ENCODE data around the gene SEZ6. TPM values are rescaled to one million over a fixed set of nuclear protein-coding genes. Genes with fewer than 3 reads are reported as not detected.

Gene SEZ6
- total RNA-seq, 1 experiment from 2014 or later = not detected

- Histone ChIP-seq H3K9me2 (replicated peaks; ENCODE audit: low read length) (no peaks in the 10 kb centered on the region), H3K27me3 (ENCODE audit: low read length) (no peaks in the 10 kb centered on the region), H3K79me2 (ENCODE audit: low read length) (no peaks in the 10 kb centered on the region), H3K27ac (ENCODE audit: low read length) (no peak overlapping the region), H3K4me1 (ENCODE audit: insufficient read depth, low read length) (no peaks in the 10 kb centered on the region), H3K4me3 (ENCODE audit: low read length) (no peak overlapping the region), H2AFZ (ENCODE audit: low read length) (no peak overlapping the region), H3K9ac (ENCODE audit: low read length) (no peak overlapping the region), H3F3A (ENCODE audit: low read length, unreplicated experiment) (no peaks in the 10 kb centered on the region), H3K4me2 (ENCODE audit: low read length) (no peak overlapping the region), H3K9me3 (ENCODE audit: low read length) (no peaks in the 10 kb centered on the region), H3K36me3 (ENCODE audit: low read depth, low read length) (no peaks in the 10 kb centered on the region), H4K20me1 (ENCODE audit: low read length) (no peaks in the 10 kb centered on the region)
- ChIA-PET POLR2A (ENCODE audit: unreplicated experiment) (no interaction called here), CTCF (no interaction called here)
- DNase-seq (no peak), ATAC-seq (no peak)
- no TSS peak for BruUV-seq (replicated peaks)
- TF ChIP-seq EZH2phosphoT487 (IDR thresholded peaks at IDR 0.05; ENCODE audit: borderline replicate concordance, low read length) (no peak), EZH2 (IDR thresholded peaks at IDR 0.05; ENCODE audit: low read length, unreplicated experiment) (no peak), CTCF (conservative IDR thresholded peaks at IDR 0.05; ENCODE audit: low read depth, low read length) (no peak)
- intact Hi-C loops (cut with micrococcal nuclease) = no loop called here
Measured at GRCh38 chr17:28991779-28992178, 14.1 kb downstream of the SEZ6 start.

- no peak for DNase-seq
- no peaks in the 10 kb centered on the region for H3K4me1 ChIP-seq (ENCODE audit: insufficient read depth, low read length)
- CTCF ChIA-PET = no interaction called here
- no peak overlapping the region for H3K4me3 ChIP-seq (ENCODE audit: low read length)
- no peaks in the 10 kb centered on the region for H3F3A ChIP-seq (ENCODE audit: low read length, unreplicated experiment)
- H3K27ac ChIP-seq (ENCODE audit: low read length) = no peak overlapping the region
- POLR2A ChIA-PET (ENCODE audit: unreplicated experiment) = no interaction called here
- H3K36me3 ChIP-seq (ENCODE audit: low read depth, low read length) = no peaks in the 10 kb centered on the region
- ATAC-seq = no peak
- H3K9me3 ChIP-seq (ENCODE audit: low read length) = no peaks in the 10 kb centered on the region
- no peaks in the 10 kb centered on the region for H4K20me1 ChIP-seq (ENCODE audit: low read length)
- no TSS peak for BruUV-seq (replicated peaks)
- H2AFZ ChIP-seq (ENCODE audit: low read length) = no peak overlapping the region
- H3K4me2 ChIP-seq (ENCODE audit: low read length) = no peak overlapping the region
- no peaks in the 10 kb centered on the region for H3K27me3 ChIP-seq (ENCODE audit: low read length)
- intact Hi-C loops (cut with micrococcal nuclease) = no loop called here
- no peak overlapping the region for H3K9ac ChIP-seq (ENCODE audit: low read length)
- no peaks in the 10 kb centered on the region for H3K9me2 ChIP-seq (replicated peaks; ENCODE audit: low read length)
- H3K79me2 ChIP-seq (ENCODE audit: low read length) = no peaks in the 10 kb centered on the region
- TF ChIP-seq EZH2phosphoT487 (IDR thresholded peaks at IDR 0.05; ENCODE audit: borderline replicate concordance, low read length) (no peak), CTCF (conservative IDR thresholded peaks at IDR 0.05; ENCODE audit: low read depth, low read length) (no peak), EZH2 (IDR thresholded peaks at IDR 0.05; ENCODE audit: low read length, unreplicated experiment) (no peak)
Measured at GRCh38 chr17:28989028-28989427, 16.8 kb downstream of the SEZ6 start.

- POLR2A ChIA-PET (ENCODE audit: unreplicated experiment) = no interaction called here
- no peaks in the 10 kb centered on the region for H3F3A ChIP-seq (ENCODE audit: low read length, unreplicated experiment)
- TF ChIP-seq EZH2phosphoT487 (IDR thresholded peaks at IDR 0.05; ENCODE audit: borderline replicate concordance, low read length) (no peak), EZH2 (IDR thresholded peaks at IDR 0.05; ENCODE audit: low read length, unreplicated experiment) (no peak), CTCF (conservative IDR thresholded peaks at IDR 0.05; ENCODE audit: low read depth, low read length) (no peak)
- H3K27ac ChIP-seq (ENCODE audit: low read length) = no peak overlapping the region
- no peak overlapping the region for H2AFZ ChIP-seq (ENCODE audit: low read length)
- BruUV-seq (replicated peaks) = no TSS peak
- H4K20me1 ChIP-seq (ENCODE audit: low read length) = no peaks in the 10 kb centered on the region
- no peaks in the 10 kb centered on the region for H3K36me3 ChIP-seq (ENCODE audit: low read depth, low read length)
- H3K79me2 ChIP-seq (ENCODE audit: low read length) = no peaks in the 10 kb centered on the region
- no peak overlapping the region for H3K4me2 ChIP-seq (ENCODE audit: low read length)
- intact Hi-C loops (cut with micrococcal nuclease) = no loop called here
- no peak for DNase-seq
- no peaks in the 10 kb centered on the region for H3K9me3 ChIP-seq (ENCODE audit: low read length)
- no peak overlapping the region for H3K4me3 ChIP-seq (ENCODE audit: low read length)
- H3K9ac ChIP-seq (ENCODE audit: low read length) = no peak overlapping the region
- H3K27me3 ChIP-seq (ENCODE audit: low read length) = no peaks in the 10 kb centered on the region
- no peaks in the 10 kb centered on the region for H3K9me2 ChIP-seq (replicated peaks; ENCODE audit: low read length)
- CTCF ChIA-PET = no interaction called here
- no peak for ATAC-seq
- H3K4me1 ChIP-seq (ENCODE audit: insufficient read depth, low read length) = no peaks in the 10 kb centered on the region
Measured at GRCh38 chr17:28988475-28988874, 17.4 kb downstream of the SEZ6 start.
